Chondrocyte (in vitro differentiated cells): Measurements from ENCODE around the gene SLC31A2. TPM values are rescaled to one million over a fixed set of nuclear protein-coding genes. Genes with fewer than 3 reads are reported as not detected.
A peak's percentile ranks its signal among the peaks of the same experiment; 100 is the strongest.
"Not testable (repeated sequence)": the region's sequence is repeated elsewhere in the genome, so short reads cannot be mapped to it uniquely, and the experiment has no call there.

Experiments used
- DNase-seq: peaks from one replicate; pipeline ENCODE4 v3.0.0; 2021; ENCODE audit warnings: mixed read lengths, low spot score
- H3K27ac Mint-ChIP-seq: one replicate; pipeline ENCODE4 v1.8.0; 2021; ENCODE audit warnings: mild to moderate bottlenecking, moderate library complexity, mixed read lengths; ENCODE audit not compliant: unreplicated experiment
- H3K27me3 Mint-ChIP-seq: 2 replicates; pipeline ENCODE4 v1.8.0; 2021; ENCODE audit warnings: low read depth, mixed read lengths
- H3K36me3 Mint-ChIP-seq: 2 replicates; pipeline ENCODE4 v1.8.0; 2021; ENCODE audit warnings: low read depth, mixed read lengths
- H3K4me1 Mint-ChIP-seq: 2 replicates; pipeline ENCODE4 v1.8.0; 2021; ENCODE audit warnings: low read depth, mild to moderate bottlenecking, mixed read lengths
- H3K4me3 Mint-ChIP-seq: one replicate; pipeline ENCODE4 v1.8.0; 2021; ENCODE audit warnings: mild to moderate bottlenecking, moderate library complexity, mixed read lengths; ENCODE audit not compliant: unreplicated experiment
- H3K9me3 Mint-ChIP-seq: 2 replicates; pipeline ENCODE4 v1.8.0; 2021; ENCODE audit warnings: low read depth, mixed read lengths
- long read RNA-seq: library from polyadenylated mRNA; stranded (forward); transcript quantifications from one replicate; pipeline ENCODE4 v2.0.0, GENCODE V29; 2021
- total RNA-seq: library from RNA; stranded (reverse); gene quantifications from 3 replicates; pipeline ENCODE4 v1.2.1, GENCODE V29; 2021
- TF ChIP-seq, protein P1 (sequence below): fragments of 200-600 bp; sonication (generic); IDR thresholded peaks from 2 replicates; pipeline ENCODE4 v1.5.0; 2021; ENCODE audit warnings: antibody characterized with exemption, mild to moderate bottlenecking, moderate library complexity

Gene SLC31A2, protein sequence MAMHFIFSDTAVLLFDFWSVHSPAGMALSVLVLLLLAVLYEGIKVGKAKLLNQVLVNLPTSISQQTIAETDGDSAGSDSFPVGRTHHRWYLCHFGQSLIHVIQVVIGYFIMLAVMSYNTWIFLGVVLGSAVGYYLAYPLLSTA
- 4.2 to 6.1 TPM (median 5.8 TPM) in 3 replicates for total RNA-seq
- long read RNA-seq, transcript SLC31A2-201 (4 exons, 1,785 nt): major isoform, 19 of 19 reads
- long read RNA-seq, partial matches to known transcripts: 0 of 19 reads
- long read RNA-seq, other reads (novel, unspliced or antisense): 0 of 19 reads

DNA sequence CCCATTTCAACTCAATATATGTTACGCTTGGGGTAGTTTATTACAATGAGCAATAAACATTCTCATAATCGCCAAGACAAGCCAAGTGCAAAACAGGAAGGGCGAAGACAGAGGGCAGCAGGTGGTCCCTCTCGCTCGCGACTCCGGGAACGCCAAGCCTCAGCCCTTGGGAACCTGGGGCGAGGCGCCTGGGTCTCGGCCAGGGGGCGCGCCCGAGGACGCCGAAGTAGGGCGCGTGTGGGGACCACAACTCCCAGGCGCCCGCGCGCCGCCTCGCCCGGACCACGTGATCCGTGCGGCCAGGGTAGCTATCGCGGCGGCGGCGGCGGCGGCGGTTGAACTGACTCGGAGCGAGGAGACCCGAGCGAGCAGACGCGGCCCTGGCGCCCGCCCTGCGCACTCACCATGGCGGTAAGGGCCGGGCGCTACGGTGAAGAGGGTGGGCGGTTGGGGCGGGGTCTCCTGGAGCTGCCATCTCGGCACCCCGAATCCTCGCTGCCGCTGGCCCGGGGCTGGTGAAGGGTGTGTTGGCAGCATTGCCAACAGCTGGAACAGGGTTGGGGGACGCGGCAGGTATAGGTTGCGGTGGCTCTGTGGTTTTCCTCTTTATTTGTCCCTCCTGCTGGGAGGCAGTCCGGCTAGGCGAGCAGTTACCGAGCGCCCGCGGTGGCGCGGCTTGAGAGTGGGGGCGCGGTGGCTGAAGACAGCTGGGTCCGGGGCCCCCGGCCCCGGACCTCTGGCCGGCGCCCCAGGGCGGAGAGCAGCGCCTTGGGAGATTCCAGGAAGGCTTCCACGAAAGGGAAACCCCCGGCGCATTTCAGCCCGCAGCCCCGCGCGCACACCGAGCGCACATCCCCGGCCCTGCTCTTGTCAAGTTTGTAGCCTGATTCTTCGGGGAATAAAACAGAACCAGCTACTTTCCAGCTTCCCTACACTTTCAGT lies at the start of gene SLC31A2:
Gene SLC31A2 (plus strand): TSS at position 338 of the 942 bp plus-strand sequence. CDS start 68 bp downstream, at position 406.
- Mint-ChIP-seq H3K27ac (no peak within 1 kb of the TSS), H3K27me3 (peaks cover 8% of the 10 kb centered on the region), H3K36me3 (no peaks in the 10 kb centered on the region), H3K9me3 (no peaks in the 10 kb centered on the region), H3K4me1 (peaks cover 17% of the 10 kb centered on the region), H3K4me3 (peak within 1 kb of the TSS; percentile 76)
- TF ChIP-seq, protein P1, sequence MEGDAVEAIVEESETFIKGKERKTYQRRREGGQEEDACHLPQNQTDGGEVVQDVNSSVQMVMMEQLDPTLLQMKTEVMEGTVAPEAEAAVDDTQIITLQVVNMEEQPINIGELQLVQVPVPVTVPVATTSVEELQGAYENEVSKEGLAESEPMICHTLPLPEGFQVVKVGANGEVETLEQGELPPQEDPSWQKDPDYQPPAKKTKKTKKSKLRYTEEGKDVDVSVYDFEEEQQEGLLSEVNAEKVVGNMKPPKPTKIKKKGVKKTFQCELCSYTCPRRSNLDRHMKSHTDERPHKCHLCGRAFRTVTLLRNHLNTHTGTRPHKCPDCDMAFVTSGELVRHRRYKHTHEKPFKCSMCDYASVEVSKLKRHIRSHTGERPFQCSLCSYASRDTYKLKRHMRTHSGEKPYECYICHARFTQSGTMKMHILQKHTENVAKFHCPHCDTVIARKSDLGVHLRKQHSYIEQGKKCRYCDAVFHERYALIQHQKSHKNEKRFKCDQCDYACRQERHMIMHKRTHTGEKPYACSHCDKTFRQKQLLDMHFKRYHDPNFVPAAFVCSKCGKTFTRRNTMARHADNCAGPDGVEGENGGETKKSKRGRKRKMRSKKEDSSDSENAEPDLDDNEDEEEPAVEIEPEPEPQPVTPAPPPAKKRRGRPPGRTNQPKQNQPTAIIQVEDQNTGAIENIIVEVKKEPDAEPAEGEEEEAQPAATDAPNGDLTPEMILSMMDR: peak; percentile 74
- DNase-seq: peak; percentile 97

DNA sequence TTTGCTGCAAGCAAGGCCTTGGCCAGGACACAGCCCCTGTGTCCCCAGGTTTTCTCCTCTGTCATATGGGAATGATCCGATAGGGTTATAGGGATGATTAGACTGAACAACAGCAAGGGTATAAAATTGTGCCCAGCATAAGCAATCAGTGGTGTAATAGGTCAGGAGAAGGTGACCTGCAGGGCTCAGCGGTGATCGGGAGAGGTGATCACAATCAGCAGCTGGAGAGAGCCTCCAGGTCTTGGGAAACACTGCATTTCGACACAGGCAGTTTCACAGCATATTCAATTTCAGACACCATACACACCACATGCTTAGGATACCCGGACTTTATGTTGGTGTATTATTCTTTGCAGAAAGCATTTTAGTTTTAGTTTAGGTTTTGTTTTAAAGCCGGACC lies 45.5 kb upstream of the SLC31A2 start:
- not testable (repeated sequence) for H3K4me1 Mint-ChIP-seq, H3K9me3 Mint-ChIP-seq, H3K27me3 Mint-ChIP-seq, DNase-seq, H3K27ac Mint-ChIP-seq, H3K4me3 Mint-ChIP-seq, H3K36me3 Mint-ChIP-seq

DNA sequence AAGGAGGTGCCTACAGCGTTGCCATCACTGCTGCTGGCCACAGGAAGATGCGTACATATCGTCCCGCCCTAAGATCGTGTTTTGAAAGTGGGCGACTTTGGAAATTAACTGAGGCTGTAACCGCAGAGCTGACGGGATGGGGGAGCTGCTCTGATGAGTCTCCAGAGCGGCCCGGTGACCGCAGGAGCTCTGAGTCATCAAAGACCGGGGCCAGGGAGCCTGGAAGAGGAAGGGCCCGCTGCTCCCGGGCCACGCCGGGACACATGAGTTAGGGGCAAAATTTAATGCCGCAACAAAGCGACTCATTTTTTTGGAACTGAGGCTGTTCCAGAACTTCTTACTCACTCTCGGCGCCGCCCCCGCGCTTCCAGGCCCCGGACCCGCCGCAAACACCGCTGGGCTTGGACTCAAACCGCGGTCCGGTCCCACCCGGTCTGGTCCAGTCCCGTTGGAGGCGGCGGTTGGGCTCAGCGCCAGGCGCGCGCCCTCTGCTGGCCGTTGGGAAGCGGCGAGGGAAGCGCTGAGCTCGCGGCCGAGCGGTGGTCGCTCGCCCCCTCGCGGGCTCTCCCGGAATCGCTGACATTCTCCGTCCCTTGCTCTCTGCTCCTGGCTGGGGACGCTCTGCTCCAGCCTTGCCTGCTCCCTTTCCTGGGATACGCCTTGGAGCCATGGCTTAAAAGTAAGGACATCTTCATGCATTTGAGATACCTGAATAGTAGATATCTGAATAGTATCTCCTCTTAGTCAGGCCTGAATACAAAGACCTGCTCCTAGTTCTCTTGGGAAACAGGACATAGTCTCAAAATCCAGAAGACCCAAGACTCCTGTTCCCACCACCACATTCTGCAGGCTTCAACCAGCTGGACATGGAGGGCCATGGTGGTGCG lies 39.5 kb upstream of the SLC31A2 start:
- not testable (repeated sequence) for H3K4me3 Mint-ChIP-seq, H3K27me3 Mint-ChIP-seq, H3K9me3 Mint-ChIP-seq, H3K27ac Mint-ChIP-seq, H3K36me3 Mint-ChIP-seq, H3K4me1 Mint-ChIP-seq, DNase-seq
- TF ChIP-seq, protein P1: peak; percentile 65

DNA sequence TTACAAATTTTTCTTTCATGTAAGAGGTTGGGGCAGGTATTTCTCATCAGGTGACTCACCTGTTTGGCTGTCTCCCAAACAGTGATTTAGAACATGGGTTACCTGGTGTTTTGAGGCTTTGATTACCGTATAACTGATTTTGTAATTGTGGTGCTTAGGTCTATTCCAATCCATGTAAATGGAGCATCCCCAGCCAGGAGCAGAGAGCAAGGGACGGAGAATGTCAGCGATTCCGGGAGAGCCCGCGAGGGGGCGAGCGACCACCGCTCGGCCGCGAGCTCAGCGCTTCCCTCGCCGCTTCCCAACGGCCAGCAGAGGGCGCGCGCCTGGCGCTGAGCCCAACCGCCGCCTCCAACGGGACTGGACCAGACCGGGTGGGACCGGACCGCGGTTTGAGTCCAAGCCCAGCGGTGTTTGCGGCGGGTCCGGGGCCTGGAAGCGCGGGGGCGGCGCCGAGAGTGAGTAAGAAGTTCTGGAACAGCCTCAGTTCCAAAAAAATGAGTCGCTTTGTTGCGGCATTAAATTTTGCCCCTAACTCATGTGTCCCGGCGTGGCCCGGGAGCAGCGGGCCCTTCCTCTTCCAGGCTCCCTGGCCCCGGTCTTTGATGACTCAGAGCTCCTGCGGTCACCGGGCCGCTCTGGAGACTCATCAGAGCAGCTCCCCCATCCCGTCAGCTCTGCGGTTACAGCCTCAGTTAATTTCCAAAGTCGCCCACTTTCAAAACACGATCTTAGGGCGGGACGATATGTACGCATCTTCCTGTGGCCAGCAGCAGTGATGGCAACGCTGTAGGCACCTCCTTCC lies 37.9 kb upstream of the SLC31A2 start:
- TF ChIP-seq, protein P1: peak; percentile 61
- H3K36me3 Mint-ChIP-seq, H3K27ac Mint-ChIP-seq, H3K9me3 Mint-ChIP-seq, H3K27me3 Mint-ChIP-seq, H3K4me3 Mint-ChIP-seq, DNase-seq, H3K4me1 Mint-ChIP-seq: not testable (repeated sequence)

DNA sequence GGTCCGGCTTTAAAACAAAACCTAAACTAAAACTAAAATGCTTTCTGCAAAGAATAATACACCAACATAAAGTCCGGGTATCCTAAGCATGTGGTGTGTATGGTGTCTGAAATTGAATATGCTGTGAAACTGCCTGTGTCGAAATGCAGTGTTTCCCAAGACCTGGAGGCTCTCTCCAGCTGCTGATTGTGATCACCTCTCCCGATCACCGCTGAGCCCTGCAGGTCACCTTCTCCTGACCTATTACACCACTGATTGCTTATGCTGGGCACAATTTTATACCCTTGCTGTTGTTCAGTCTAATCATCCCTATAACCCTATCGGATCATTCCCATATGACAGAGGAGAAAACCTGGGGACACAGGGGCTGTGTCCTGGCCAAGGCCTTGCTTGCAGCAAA lies 32.0 kb upstream of the SLC31A2 start:
- H3K9me3 Mint-ChIP-seq, H3K4me3 Mint-ChIP-seq, H3K27ac Mint-ChIP-seq, DNase-seq, H3K36me3 Mint-ChIP-seq, H3K27me3 Mint-ChIP-seq, H3K4me1 Mint-ChIP-seq: not testable (repeated sequence)
